HEK293 (cell line): ENCODE data around the gene ECE1.

Experiments used
- CTCF ChIA-PET: fragments of 350-600 bp; formaldehyde crosslinking; extraction: SDS; loops from one replicate; lab custom pipeline; 2021; ENCODE audit warnings: antibody characterized with exemption; lab: Yijun Ruan, JAX
- POLR2A ChIA-PET: fragments of 300-600 bp; formaldehyde crosslinking; extraction: SDS; loops from one replicate; lab custom pipeline; 2020; ENCODE audit warnings: antibody characterized with exemption, inconsistent platforms; lab: Yijun Ruan, JAX
- H3K27ac ChIP-seq: fragments of 200-500 bp; sonication (Bioruptor generic); 2 replicates; pipeline ENCODE4 v1.5.1; 2014; ENCODE audit warnings: low read depth, low read length, control low read depth, inconsistent platforms; ENCODE audit errors: extremely low read depth
- H3K36me3 ChIP-seq, 2 experiments: fragments of 200-500 bp in 1 of 2; sonication (Bioruptor generic) in 1 of 2; 1 replicate in 1 of 2; 2 replicates in 1 of 2; pipeline ENCODE4 v1.5.1; 2014 to 2017; ENCODE audit warnings: inconsistent platforms in 2 of 2, low read length in 2 of 2; ENCODE audit not compliant: control insufficient read depth in 2 of 2, insufficient read depth in 1 of 2
- H3K4me1 ChIP-seq: fragments of 200-500 bp; sonication (Bioruptor generic); 2 replicates; pipeline ENCODE4 v1.5.1; 2014; ENCODE audit warnings: mild to moderate bottlenecking, low read length, inconsistent platforms; ENCODE audit not compliant: control insufficient read depth, insufficient read depth
- H3K4me3 ChIP-seq: 2 replicates; pipeline ENCODE4 v1.5.1; 2011; ENCODE audit warnings: low read depth, mild to moderate bottlenecking, control low read depth, low read length, moderate library complexity
- H3K9me3 ChIP-seq: fragments of 200-500 bp; sonication (Bioruptor generic); 2 replicates; pipeline ENCODE4 v1.5.1; 2014; ENCODE audit warnings: low read depth, low read length, inconsistent platforms; ENCODE audit not compliant: control insufficient read depth, insufficient read depth
- KLF1 ChIP-seq: fragments of 450-650 bp; formaldehyde crosslinking; IDR thresholded peaks from 2 replicates; pipeline ENCODE4 v1.5.1; 2016; ENCODE audit warnings: missing biosample characterization, missing genetic modification characterization
- KLF10 ChIP-seq: fragments of 450-650 bp; IDR thresholded peaks from 2 replicates; pipeline ENCODE4 v1.5.1; 2018; ENCODE audit warnings: missing biosample characterization, mild to moderate bottlenecking, missing genetic modification characterization
- PBX3 ChIP-seq: sonication (generic); formaldehyde crosslinking; IDR thresholded peaks from 2 replicates; pipeline ENCODE4 v1.8.1; 2022; ENCODE audit warnings: mild to moderate bottlenecking, moderate library complexity, missing genetic modification reagents
- PRDM6 ChIP-seq: fragments of 450-650 bp; formaldehyde crosslinking; IDR thresholded peaks from 2 replicates; pipeline ENCODE4 v1.5.1; 2017; ENCODE audit warnings: missing biosample characterization, missing genetic modification characterization
- ZNF114 ChIP-seq: fragments of 450-650 bp; formaldehyde crosslinking; IDR thresholded peaks from 2 replicates; pipeline ENCODE4 v1.5.0; 2017; ENCODE audit warnings: missing biosample characterization, missing genetic modification characterization
- ZNF169 ChIP-seq: fragments of 450-650 bp; formaldehyde crosslinking; IDR thresholded peaks from 2 replicates; pipeline ENCODE4 v1.5.1; 2016; ENCODE audit warnings: missing biosample characterization, missing genetic modification characterization
- ZNF18 ChIP-seq: fragments of 450-650 bp; formaldehyde crosslinking; IDR thresholded peaks from 2 replicates; pipeline ENCODE4 v1.5.1; 2016; ENCODE audit warnings: missing biosample characterization, missing genetic modification characterization
- ZNF221 ChIP-seq: fragments of 450-650 bp; formaldehyde crosslinking; IDR thresholded peaks from 2 replicates; pipeline ENCODE4 v1.5.1; 2017; ENCODE audit warnings: missing biosample characterization, missing genetic modification characterization, borderline replicate concordance
- ZNF26 ChIP-seq: fragments of 450-650 bp; formaldehyde crosslinking; IDR thresholded peaks from 2 replicates; pipeline ENCODE4 v1.5.1; 2016; ENCODE audit warnings: missing biosample characterization, missing genetic modification characterization
- ZNF280D ChIP-seq: fragments of 450-650 bp; formaldehyde crosslinking; IDR thresholded peaks from 2 replicates; pipeline ENCODE4 v1.5.1; 2016; ENCODE audit warnings: missing biosample characterization, missing genetic modification characterization
- ZNF292 ChIP-seq: fragments of 450-650 bp; formaldehyde crosslinking; IDR thresholded peaks from 2 replicates; pipeline ENCODE4 v1.5.1; 2016; ENCODE audit warnings: low read depth, missing biosample characterization, missing genetic modification characterization, borderline replicate concordance
- ZNF311 ChIP-seq: fragments of 450-650 bp; formaldehyde crosslinking; IDR thresholded peaks from 2 replicates; pipeline ENCODE4 v1.5.1; 2017; ENCODE audit warnings: missing biosample characterization, missing genetic modification characterization, borderline replicate concordance
- ZNF580 ChIP-seq: fragments of 450-650 bp; formaldehyde crosslinking; IDR thresholded peaks from 2 replicates; pipeline ENCODE4 v1.5.1; 2016; ENCODE audit warnings: missing biosample characterization, missing genetic modification characterization
- ZNF585B ChIP-seq: fragments of 450-650 bp; formaldehyde crosslinking; IDR thresholded peaks from 2 replicates; pipeline ENCODE4 v1.5.1; 2016; ENCODE audit warnings: missing biosample characterization, missing genetic modification characterization
- ZSCAN18 ChIP-seq: fragments of 450-650 bp; formaldehyde crosslinking; IDR thresholded peaks from 2 replicates; pipeline ENCODE4 v1.5.1; 2016; ENCODE audit warnings: missing biosample characterization, missing genetic modification characterization

ECE1 gene

GRCh38 chr1:21318057-21318713 lies 27.9 kb upstream of the ECE1 start:
- POLR2A ChIA-PET: no interaction called here

GRCh38 chr1:21317690-21318043 lies 27.4 kb upstream of the ECE1 start:
- Histone ChIP-seq H3K27ac (no peak overlapping the region), H3K9me3 (no peaks in the 10 kb centered on the region), H3K4me1 (peaks cover 18% of the 10 kb centered on the region), H3K36me3 (no peaks in the 10 kb centered on the region), H3K4me3 (no peak overlapping the region)
- POLR2A ChIA-PET: no interaction called here
- no peak for TF ChIP-seq ZNF280D (tag by site-specific recombination)
- no peak for TF ChIP-seq KLF1
- no peak for TF ChIP-seq ZNF292
- no peak for TF ChIP-seq PBX3 (CRISPR knock-in tag)
- TF ChIP-seq PRDM6 (tag by site-specific recombination): no peak
- no peak for TF ChIP-seq ZNF18 (tag by site-specific recombination)
- no peak for TF ChIP-seq ZNF114 (tag by site-specific recombination)
- no peak for TF ChIP-seq ZNF311 (tag by site-specific recombination)
- no peak for TF ChIP-seq ZNF26
- no peak for TF ChIP-seq ZNF221 (tag by site-specific recombination)
- no peak for TF ChIP-seq ZNF169 (tag by site-specific recombination)
- no peak for TF ChIP-seq ZNF585B (tag by site-specific recombination)
- TF ChIP-seq ZSCAN18 (tag by site-specific recombination): no peak
- CTCF ChIA-PET: interaction anchor here (1.8 kb wide), 2 partner anchors 47 to 100 kb away, joined by 4 to 6 read pairs; no protein-coding TSS in a partner anchor

More at GRCh38 chr1:21318057-21318713, 27.9 kb upstream of the ECE1 start:
- H3K27ac ChIP-seq: peak overlapping the region; percentile 70; the same call in 1 of the 2 replicates
- H3K9me3 ChIP-seq: no peaks in the 10 kb centered on the region
- peaks cover 21% of the 10 kb centered on the region for H3K4me1 ChIP-seq
- CTCF ChIA-PET: interaction anchor here (0.9 to 6.3 kb wide), 6 partner anchors 24 to 289 kb away, joined by 3 to 43 read pairs (median 4); no protein-coding TSS in a partner anchor
- H3K4me3 ChIP-seq: no peak overlapping the region
- no peak for TF ChIP-seq KLF10 (tag by site-specific recombination)
- 0 out of 2 replicates have a peak, but pooled peaks have one; percentile 33 for TF ChIP-seq ZNF580
- TF ChIP-seq, all 188 proteins: peak for 1
- H3K36me3 ChIP-seq: no peaks in the 10 kb centered on the region
